Gastrocnemius medialis (tissue), 4 donors: ENCODE results near the gene ARL11. TPM values are rescaled to one million over a fixed set of nuclear protein-coding genes. Genes with fewer than 3 reads are reported as not detected.

ENCODE experiments used
- ATAC-seq, 2 donors: fragments of 150-250 bp; one replicate each; pipeline ENCODE4 v1.9.1; 2016
- DNase-seq, 2 donors: peaks; one replicate each; pipeline ENCODE4 v3.0.0-alpha.2; 2019
- H3K27ac ChIP-seq, 4 donors: fragments of 200-600 bp; sonication (generic); 1 replicate in 1 of 4; 2 replicates in 3 of 4; pipeline ENCODE4 v1.5.1; 2016 to 2018; ENCODE audit warnings: mild to moderate bottlenecking in 2 of 4, moderate library complexity in 1 of 4
- H3K27me3 ChIP-seq, 3 donors: fragments of 200-600 bp; sonication (generic) in 2 of 3; 1 replicate in 1 of 3; 2 replicates in 2 of 3; pipeline versions ENCODE4 v1.5.1 to v1.6.0; 2016 to 2019; ENCODE audit warnings: mild to moderate bottlenecking in 1 of 3, moderate library complexity in 1 of 3
- H3K36me3 ChIP-seq, 2 donors: fragments of 200-600 bp; sonication (generic) in 1 of 2; one replicate each; pipeline ENCODE4 v1.5.1; 2017 to 2018
- H3K4me1 ChIP-seq, 2 donors: fragments of 200-600 bp; sonication (generic) in 1 of 2; one replicate each; pipeline ENCODE4 v1.5.1; 2016 to 2017; ENCODE audit warnings: mild to moderate bottlenecking in 2 of 2
- H3K4me3 ChIP-seq, 4 donors: fragments of 200-600 bp; sonication (generic) in 3 of 4; 1 replicate in 1 of 4; 2 replicates in 3 of 4; pipeline ENCODE4 v1.5.1; 2016 to 2019; ENCODE audit warnings: mild to moderate bottlenecking in 2 of 4
- H3K9me3 ChIP-seq, 3 donors: fragments of 200-600 bp; sonication (generic) in 2 of 3; 1 replicate in 1 of 3; 2 replicates in 2 of 3; pipeline ENCODE4 v1.5.1; 2016 to 2019
- CTCF ChIP-seq, 5 experiments: fragments of 450-650 bp in 3 of 5; fragments of 200-600 bp in 2 of 5; sonication (generic) in 2 of 5; IDR thresholded peaks in 4 of 5; conservative IDR thresholded peaks in 1 of 5; 1 replicate in 4 of 5; 2 replicates in 1 of 5; pipeline ENCODE4 v1.5.1; 2016 to 2019; ENCODE audit warnings: antibody characterized with exemption in 5 of 5, mild to moderate bottlenecking in 3 of 5, moderate library complexity in 3 of 5
- POLR2A ChIP-seq, 2 donors: fragments of 450-650 bp; IDR thresholded peaks; one replicate each; pipeline ENCODE4 v1.6.1; 2017; ENCODE audit warnings: antibody characterized with exemption in 2 of 2, mild to moderate bottlenecking in 2 of 2, moderate library complexity in 2 of 2
- in situ Hi-C, 4 donors: fragments of 200-750 bp; cut with MboI; loops; one replicate each; pipeline versions ENCODE4 v1.15.0 to v1.8.0; 2017; ENCODE audit warnings: low sequenced_read_pairs in 4 of 4
- intact Hi-C: fragments of 100-400 bp; cut with DNase I; formaldehyde crosslinking; loops from one replicate; pipeline ENCODE4 v1.15.1; 2023; ENCODE audit warnings: low total_unique reads
- total RNA-seq, 4 donors: library from RNA; depleted of rRNA; stranded (reverse); fragments of >200 nt; gene quantifications; one replicate each; pipeline versions ENCODE4 v1.1.0 to v1.2.3, GENCODE V29; 2016

ARL11 gene
- total RNA-seq, 4 donors from 2014 or later, result 0.10 to 0.20 (median 0.12) TPM

GRCh38 chr13:49676581-49677298 lies 48.4 kb downstream of the ARL11 start:
- H3K4me1 ChIP-seq, result no peaks in the 10 kb centered on the region
- ATAC-seq, result no peak
- intact Hi-C loops (no loop called here), in situ Hi-C loops (loop anchor here in 1 of 4 donors (10.0 kb wide), 1 partner anchor 168 kb away; no protein-coding TSS in a partner anchor)
- DNase-seq, result no peak
- H3K27me3 ChIP-seq, result no peaks in the 10 kb centered on the region
- no peak overlapping the region for H3K4me3 ChIP-seq
- no peak overlapping the region for H3K27ac ChIP-seq
- no peaks in the 10 kb centered on the region for H3K36me3 ChIP-seq
- no peak for TF ChIP-seq CTCF (IDR thresholded peaks at IDR 0.05 in 4 of 5, conservative IDR thresholded peaks at IDR 0.05 in 1 of 5)
- TF ChIP-seq POLR2A (IDR thresholded peaks at IDR 0.05), result no peak
- H3K9me3 ChIP-seq, result no peaks in the 10 kb centered on the region

GRCh38 chr13:49678191-49678914 lies 50.0 kb downstream of the ARL11 start:
- no peak for DNase-seq

GRCh38 chr13:49679246-49679645 lies 50.9 kb downstream of the ARL11 start:
- no peak for TF ChIP-seq POLR2A (IDR thresholded peaks at IDR 0.05)
- intact Hi-C loops, result no loop called here
- in situ Hi-C loops, result loop anchor here in 1 of 4 donors (10.0 kb wide), 1 partner anchor 166 kb away; no protein-coding TSS in a partner anchor
- no peak for DNase-seq
- no peaks in the 10 kb centered on the region for H3K27me3 ChIP-seq
- no peak overlapping the region for H3K27ac ChIP-seq
- H3K36me3 ChIP-seq, result no peaks in the 10 kb centered on the region
- H3K9me3 ChIP-seq, result no peaks in the 10 kb centered on the region
- no peaks in the 10 kb centered on the region for H3K4me1 ChIP-seq
- H3K4me3 ChIP-seq, result no peak overlapping the region
- no peak for ATAC-seq

More at GRCh38 chr13:49678191-49678914, 50.0 kb downstream of the ARL11 start:
- TF ChIP-seq POLR2A (IDR thresholded peaks at IDR 0.05) (no peak), CTCF (IDR thresholded peaks at IDR 0.05 in 4 of 5, conservative IDR thresholded peaks at IDR 0.05 in 1 of 5) (no peak)
- H3K4me1 ChIP-seq, result no peaks in the 10 kb centered on the region
- no peaks in the 10 kb centered on the region for H3K27me3 ChIP-seq
- H3K4me3 ChIP-seq, result no peak overlapping the region
- H3K9me3 ChIP-seq, result no peaks in the 10 kb centered on the region
- intact Hi-C loops, result no loop called here
- no peak overlapping the region for H3K27ac ChIP-seq
- no peak for ATAC-seq
- H3K36me3 ChIP-seq, result no peaks in the 10 kb centered on the region
- in situ Hi-C loops, result loop anchor here in 1 of 4 donors (10.0 kb wide), 1 partner anchor 166 kb away; no protein-coding TSS in a partner anchor

- H3K9me3 ChIP-seq, result no peaks in the 10 kb centered on the region
- no peak overlapping the region for H3K4me3 ChIP-seq
- in situ Hi-C loops (no loop called here), intact Hi-C loops (no loop called here)
- H3K4me1 ChIP-seq, result no peaks in the 10 kb centered on the region
- no peak overlapping the region for H3K27ac ChIP-seq
- DNase-seq, result no peak
- H3K27me3 ChIP-seq, result no peaks in the 10 kb centered on the region
- TF ChIP-seq CTCF (IDR thresholded peaks at IDR 0.05 in 4 of 5, conservative IDR thresholded peaks at IDR 0.05 in 1 of 5) (no peak), POLR2A (IDR thresholded peaks at IDR 0.05) (no peak)
- no peak for ATAC-seq
- no peaks in the 10 kb centered on the region for H3K36me3 ChIP-seq
Observed at GRCh38 chr13:49681842-49682435, 53.6 kb downstream of the ARL11 start.

Other genes starting within 250 kb of the ARL11 start
- 10 to 100 TPM in 1 of 4 donors, 1 to 10 TPM in 3; 4.7 to 14.4 (median 8.7) TPM for gene CAB39L, start 184.4 kb upstream of the ARL11 start, total RNA-seq
- 1 to 10 TPM; 1.7 to 6.2 (median 4.6) TPM for gene SETDB2, start 184.2 kb upstream of the ARL11 start, total RNA-seq
- gene PHF11, start 132.6 kb upstream of the ARL11 start, total RNA-seq, result 10 to 100 TPM in 3 of 4 donors, 1 to 10 TPM in 1; 6.5 to 17.7 (median 13.8) TPM
- 10 to 100 TPM in 1 of 4 donors, 1 to 10 TPM in 3; 5.3 to 14.4 (median 5.7) TPM for gene RCBTB1, start 42.9 kb upstream of the ARL11 start, total RNA-seq
- gene EBPL, start 63.0 kb downstream of the ARL11 start, total RNA-seq, result 10 to 100 TPM in 1 of 4 donors, 1 to 10 TPM in 3; 3.8 to 11.0 (median 8.8) TPM
- 100 to 1,000 TPM in 2 of 4 donors, 10 to 100 TPM in 2; 73.3 to 154 (median 113) TPM for gene KPNA3, start 164.2 kb downstream of the ARL11 start, total RNA-seq